Right renal cortex interstitium (tissue), 3 donors: Measurements from ENCODE around the gene RDH12. TPM values are rescaled to one million over a fixed set of nuclear protein-coding genes. Genes with fewer than 3 reads are reported as not detected.
"Not testable (repeated sequence)": the region's sequence is repeated elsewhere in the genome, so short reads cannot be mapped to it uniquely, and the experiment has no call there.

ENCODE experiments used
- DNase-seq, 3 donors: peaks; one replicate each; pipeline ENCODE4 v3.0.0-alpha.2; 2013; ENCODE audit warnings: low read depth in 3 of 3, low spot score in 2 of 3
- polyA plus RNA-seq, 3 donors: library from polyadenylated mRNA; unstranded; fragments of 120-200 nt; gene quantifications; one replicate each; pipeline ENCODE4 v1.2.1, GENCODE V29; 2013; ENCODE audit not compliant: insufficient read length in 3 of 3

RDH12 gene
- under 1 TPM; 0.26 to 0.38 (median 0.31) TPM for polyA plus RNA-seq

GRCh38 chr14:67701492-67701891 is at the start of gene RDH12:
RDH12 (plus strand) TSS chr14:67701886; CDS start chr14:67722643, 20,757 bp downstream.
- DNase-seq, result not testable (repeated sequence)

GRCh38 chr14:67652189-67652588 is 49.5 kb upstream of the RDH12 start:
- DNase-seq, result no peak

DNA sequence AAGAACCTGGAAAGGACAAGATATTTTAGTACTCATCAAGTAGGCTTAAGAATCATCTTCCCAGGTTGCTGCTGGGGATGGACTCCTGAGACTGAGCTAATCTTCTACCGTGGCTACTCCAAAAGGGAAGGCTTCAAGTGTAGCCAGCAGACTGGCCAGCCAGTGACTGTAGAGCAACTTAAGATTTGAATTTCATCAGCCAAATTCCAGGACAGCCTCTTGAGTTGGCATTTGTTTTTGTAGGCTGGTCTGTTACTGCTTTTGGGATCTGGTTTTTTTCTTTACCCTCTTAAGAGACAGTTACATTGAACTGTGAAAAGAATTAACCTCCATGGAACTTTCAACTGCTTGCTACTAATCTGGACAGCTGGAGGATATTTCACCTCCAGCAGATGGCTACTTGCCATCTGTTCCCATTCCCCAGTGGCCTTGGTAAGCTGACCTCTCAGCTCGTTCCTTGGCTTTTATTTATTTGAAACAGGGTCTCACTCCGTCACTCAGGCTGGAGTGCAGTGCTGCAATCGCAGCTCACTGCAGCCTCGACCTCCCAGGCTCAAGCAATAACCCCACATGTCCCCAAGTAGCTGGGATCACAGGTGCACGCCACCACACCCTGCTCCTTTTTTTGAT is 47.9 kb upstream of the RDH12 start:
- DNase-seq, result no peak

DNA sequence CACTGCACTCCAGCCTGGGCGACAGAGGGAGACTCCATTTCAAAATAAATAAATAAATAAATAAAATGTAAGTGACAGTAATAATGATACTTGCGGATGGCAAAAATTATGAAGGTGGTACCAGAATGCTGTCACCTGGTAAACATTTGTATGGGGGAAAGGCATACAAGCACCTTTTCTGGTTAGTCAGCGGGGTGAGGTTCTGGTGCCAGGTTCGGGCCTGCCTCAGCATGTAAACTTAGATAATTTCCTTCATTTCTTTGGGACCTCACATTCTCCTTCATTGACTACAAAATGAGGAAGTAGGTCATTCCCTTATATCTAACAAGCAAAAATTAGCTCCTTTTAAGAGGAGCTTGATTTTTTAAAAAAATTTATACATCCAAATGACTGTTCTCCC is 38.1 kb upstream of the RDH12 start:
- no peak for DNase-seq

DNA sequence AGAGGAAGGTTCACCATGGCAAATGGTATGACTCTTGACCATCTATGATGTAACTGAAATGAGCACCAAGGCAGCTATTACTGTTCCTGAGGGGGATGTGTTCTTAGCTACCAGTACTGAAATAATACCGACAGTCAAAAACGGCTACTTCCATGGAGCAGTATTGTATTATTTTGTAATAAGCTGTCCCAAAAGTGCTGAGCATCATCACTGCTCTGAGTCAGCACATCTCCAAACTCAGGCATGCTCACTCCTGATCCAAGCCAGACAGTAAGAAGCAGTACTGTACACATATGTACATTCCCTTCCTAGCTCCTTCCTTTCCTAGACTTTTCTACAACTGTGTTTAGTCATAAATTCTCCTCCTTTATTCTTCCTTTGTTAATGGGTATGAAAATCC is 35.8 kb upstream of the RDH12 start:
- DNase-seq, result no peak

GRCh38 chr14:67666750-67667449 is 34.8 kb upstream of the RDH12 start:
- peak in 1 of 3 donors; percentile 36 for DNase-seq

- no peak for DNase-seq
These were observed 33.1 kb upstream of the RDH12 start for GRCh38 chr14:67668559-67668958.

DNA sequence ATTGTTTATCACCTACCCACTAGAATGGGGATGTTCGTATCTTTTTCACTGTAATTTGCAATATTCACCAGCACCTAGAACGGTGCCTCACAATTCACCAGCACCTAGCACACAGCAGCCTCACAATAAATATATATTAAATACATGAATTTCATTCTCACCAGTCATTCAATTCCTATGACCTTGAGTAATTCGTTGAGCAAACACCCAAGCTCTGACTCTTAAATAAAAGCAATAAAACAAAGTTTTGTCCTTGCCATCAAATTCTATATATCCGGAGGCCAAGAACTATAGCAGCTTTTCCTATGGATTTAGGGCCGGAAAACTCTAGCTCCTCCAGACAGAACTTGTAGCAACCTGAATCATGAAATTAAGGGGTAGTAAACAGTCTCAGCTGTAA is 28.2 kb upstream of the RDH12 start:
- no peak for DNase-seq

GRCh38 chr14:67674139-67674479 is 27.6 kb upstream of the RDH12 start:
- peak in 2 of 3 donors; percentile 49 to 57 for DNase-seq

DNA sequence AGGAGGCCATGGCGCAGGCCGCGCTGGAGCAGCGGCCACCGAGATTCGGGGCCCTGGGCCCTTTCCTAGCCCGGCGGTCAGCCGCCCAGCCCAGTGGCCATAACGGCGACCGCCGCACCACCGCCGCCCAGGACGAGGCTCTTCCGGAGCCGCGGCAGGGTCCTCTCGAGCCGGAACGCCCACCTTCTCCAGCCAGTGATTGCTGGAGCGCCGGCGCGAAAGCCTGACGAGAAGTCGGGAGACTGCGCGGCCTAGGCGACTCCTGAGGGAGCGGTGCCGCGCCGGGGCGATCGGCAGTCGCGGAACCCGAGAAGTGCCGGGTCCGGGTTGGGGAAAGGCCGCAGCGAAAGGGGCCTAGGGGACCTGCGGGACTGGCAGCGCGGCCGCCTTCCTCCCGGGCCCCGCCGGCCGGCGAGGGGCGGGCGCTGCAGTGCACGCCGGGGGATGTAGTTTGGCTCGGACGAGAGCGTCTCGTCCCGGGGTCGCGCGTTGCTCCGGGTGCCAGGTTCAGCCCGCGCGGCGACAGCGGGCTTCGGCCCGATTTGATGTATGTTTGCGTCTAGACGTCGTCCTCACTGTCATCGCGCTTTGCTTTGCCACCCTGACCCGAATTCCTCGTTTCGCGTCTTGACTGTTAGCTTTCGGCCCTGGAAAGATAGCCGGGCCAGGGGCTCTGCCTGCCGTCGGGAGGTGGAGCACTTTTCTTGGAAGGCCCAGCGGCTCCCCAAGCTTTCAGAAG is 27.0 kb upstream of the RDH12 start, which contains the start of gene VTI1B:
Gene VTI1B (minus strand): TSS at position 153 of the 739 bp plus-strand sequence. CDS start 143 bp downstream, at position 10.
- peak; percentile 75 to 81 (median 75) for DNase-seq

DNA sequence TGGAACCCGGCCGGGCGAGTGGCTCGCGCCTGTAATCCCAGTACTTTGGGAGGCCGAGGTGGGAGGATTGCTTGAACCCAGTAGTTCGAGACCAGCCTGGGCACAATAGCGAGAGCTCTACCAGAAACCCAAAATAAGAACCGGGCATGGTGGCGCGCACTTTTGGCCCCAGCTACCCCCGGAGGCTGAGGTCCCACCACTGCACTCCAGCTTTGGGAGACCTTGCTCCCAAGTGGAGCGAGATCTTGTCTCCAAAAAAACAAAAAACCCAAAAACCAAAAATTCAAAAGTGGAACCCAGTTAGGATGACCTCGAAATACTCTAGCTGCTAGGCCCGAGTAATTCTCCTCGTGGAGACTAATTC is 26.5 kb upstream of the RDH12 start:
- DNase-seq, result no peak

- no peak for DNase-seq
These were observed 22.7 kb upstream of the RDH12 start for GRCh38 chr14:67679006-67679405.

DNA sequence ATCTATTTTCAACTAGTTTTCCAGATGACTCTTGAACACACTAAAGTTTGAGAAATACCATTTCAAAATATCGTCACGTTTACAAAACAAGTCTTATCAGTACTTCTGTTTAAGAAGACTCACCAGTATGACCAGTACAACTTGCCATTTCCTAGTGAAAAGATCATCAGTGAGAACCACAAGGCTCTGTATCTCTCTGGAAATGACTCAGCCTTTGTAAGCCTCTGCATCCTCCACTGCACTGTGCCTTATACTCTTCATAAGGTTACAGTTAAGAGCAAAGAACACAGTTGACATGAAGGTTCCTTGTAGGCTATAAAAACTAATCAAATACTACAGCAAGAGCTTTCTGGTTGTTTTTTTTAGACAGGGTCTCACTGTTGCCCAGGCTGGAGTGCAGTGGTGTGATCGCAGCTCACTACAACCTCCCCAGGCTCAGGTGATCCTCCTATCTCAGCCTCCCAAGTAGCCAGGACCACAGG is 21.5 kb upstream of the RDH12 start:
- DNase-seq, result no peak

DNA sequence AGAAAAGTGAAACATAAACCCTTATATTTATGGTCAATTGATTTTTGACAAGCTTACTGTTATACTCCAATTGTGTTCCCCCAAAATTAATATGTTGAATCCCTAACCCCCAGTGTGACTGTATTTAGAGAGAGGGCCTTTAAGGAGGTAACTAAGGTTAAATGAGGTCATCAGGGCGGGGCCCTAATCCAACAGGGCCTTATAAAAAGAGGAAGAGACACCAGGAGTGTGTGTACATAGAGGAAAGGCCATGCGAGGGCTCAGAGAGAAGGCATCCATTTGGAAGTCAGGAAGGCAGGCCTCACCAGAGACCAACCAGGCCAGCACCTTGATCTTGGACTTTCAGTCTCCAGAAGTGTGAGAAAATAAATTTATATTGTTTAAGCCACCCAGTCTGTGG is 20.7 kb upstream of the RDH12 start:
- no peak for DNase-seq

- DNase-seq, result no peak
These were observed 17.8 kb upstream of the RDH12 start for GRCh38 chr14:67683842-67684241.

DNA sequence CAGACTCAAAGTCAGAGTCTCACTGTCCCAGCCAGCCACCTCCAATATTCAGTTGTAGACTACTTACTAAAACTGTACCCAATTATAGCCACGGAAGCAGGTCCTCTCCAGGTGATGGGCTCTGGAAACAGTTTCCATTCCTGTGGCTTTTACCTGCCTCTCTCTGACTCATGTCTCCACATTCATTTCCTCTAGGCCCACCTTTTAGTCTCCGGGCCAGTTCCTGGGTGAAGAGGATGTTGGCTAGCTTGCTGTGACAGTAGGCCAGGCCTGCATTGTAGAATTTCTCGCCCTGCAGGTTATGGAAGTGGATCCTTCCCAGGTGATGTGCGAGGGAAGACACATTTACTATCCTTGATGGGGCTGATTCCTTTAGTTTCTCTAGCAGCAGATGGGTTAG is 11.7 kb upstream of the RDH12 start:
- no peak for DNase-seq

GRCh38 chr14:67694791-67695393 is 6.8 kb upstream of the RDH12 start:
- DNase-seq, result peak in 2 of 3 donors; percentile 47 to 53

DNA sequence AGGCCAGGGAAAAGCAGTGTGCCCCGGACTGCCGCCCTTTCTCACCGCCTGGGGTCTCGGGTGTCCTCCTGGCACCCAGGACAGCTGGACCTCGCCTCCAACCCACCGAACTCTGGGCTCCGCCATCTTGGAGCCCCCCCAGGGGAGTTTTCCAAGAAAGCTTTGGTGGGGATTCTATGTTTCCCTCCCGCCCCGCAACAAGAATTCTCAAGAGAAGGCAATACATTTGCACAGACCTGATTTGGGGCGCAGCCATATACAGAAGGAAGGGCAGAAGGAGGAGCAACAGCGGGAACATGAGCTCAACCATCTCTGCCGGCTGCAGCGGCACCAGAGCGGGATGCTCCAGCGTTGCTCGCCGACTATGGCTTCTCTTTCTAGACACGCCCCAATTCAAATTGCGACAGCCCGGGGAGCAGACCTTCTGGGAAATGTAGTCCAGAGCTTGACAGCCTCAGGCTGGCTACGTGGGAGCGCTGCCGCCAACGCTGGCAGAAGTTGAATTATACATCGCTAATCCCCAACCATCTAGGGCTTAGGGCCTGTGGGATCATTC is 6.2 kb upstream of the RDH12 start, which contains the start of gene RDH11:
Gene RDH11 (minus strand): TSS at position 371 of the 556 bp plus-strand sequence. CDS start 61 bp downstream, at position 310.
- peak in 2 of 3 donors; percentile 65 to 85 for DNase-seq

DNA sequence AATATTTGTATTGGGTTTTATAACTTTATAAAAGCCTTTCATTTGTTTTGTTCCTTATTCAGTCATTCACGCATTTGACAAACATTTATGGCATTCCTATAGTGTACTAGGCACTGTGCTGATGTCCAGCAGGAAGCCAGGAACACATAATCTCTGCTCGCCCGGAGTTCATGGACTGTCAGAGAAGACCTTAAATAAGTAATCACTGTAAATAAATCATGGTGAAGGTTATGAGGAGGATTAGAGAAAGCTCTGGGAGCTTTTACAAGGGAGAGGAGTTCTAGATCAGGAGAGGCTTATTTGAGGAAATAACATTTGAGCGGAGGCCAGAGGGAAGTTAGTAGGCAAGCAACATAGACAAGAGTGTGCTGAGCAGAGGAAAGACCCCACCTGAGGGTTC is 4.7 kb upstream of the RDH12 start:
- no peak for DNase-seq

DNA sequence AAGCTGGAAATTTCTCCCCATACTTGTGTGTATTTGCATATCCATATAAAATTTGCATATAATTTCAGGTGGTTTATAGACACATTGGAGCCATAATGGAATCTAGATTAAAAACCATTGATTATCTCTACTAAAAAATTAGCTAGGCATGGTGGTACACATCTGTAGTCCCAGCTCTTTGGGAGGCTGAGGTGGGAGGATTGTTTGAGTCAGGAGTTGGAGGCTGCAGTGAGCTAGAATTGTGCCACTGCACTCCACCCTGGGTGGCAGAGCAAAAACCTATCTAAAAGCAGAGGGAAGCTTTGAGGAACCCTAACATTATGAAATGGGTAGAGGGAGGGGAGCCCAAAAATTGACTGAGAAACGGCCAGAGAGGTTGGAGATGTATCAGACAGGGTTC is 3.5 kb upstream of the RDH12 start:
- no peak for DNase-seq

GRCh38 chr14:67703997-67704396 is 2.3 kb downstream of the RDH12 start:
- no peak for DNase-seq
